Activated T-cell treated with anti-CD3 and anti-CD28 coated beads, Interleukin-2, amount 50 U/mL, for 72 hours (primary cell): ENCODE data around the gene RPA1. TPM values are rescaled to one million over a fixed set of nuclear protein-coding genes. Genes with fewer than 3 reads are reported as not detected.
A peak's percentile ranks its signal among the peaks of the same experiment; 100 is the strongest.
"Not testable (repeated sequence)": the region's sequence is repeated elsewhere in the genome, so short reads cannot be mapped to it uniquely, and the experiment has no call there.

Experiments
- ATAC-seq, 2 donors: fragments of 150-1000 bp; cut with Tn5 transposase; replicated peaks in 1 of 2; 2 replicates each; pipeline ENCODE4 v1.10.0; 2021; ENCODE audit warnings: moderate library complexity in 2 of 2, mild to moderate bottlenecking in 1 of 2
- DNase-seq, 2 donors: peaks; one replicate each; pipeline ENCODE4 v3.0.0; 2021 to 2022; ENCODE audit warnings: mixed read lengths in 1 of 2
- H3K27ac Mint-ChIP-seq: one replicate; pipeline ENCODE4 v1.8.0; 2022; ENCODE audit warnings: mild to moderate bottlenecking, moderate library complexity, mixed read lengths
- H3K27me3 Mint-ChIP-seq: one replicate; pipeline ENCODE4 v1.8.0; 2022; ENCODE audit warnings: low read depth, mixed read lengths
- H3K36me3 Mint-ChIP-seq, 2 donors: one replicate each; pipeline ENCODE4 v1.8.0; 2022; ENCODE audit warnings: mixed read lengths in 2 of 2, mild to moderate bottlenecking in 1 of 2; ENCODE audit not compliant: insufficient read depth in 2 of 2
- H3K4me1 Mint-ChIP-seq: one replicate; pipeline ENCODE4 v1.8.0; 2022; ENCODE audit warnings: low read depth, mixed read lengths
- H3K4me3 Mint-ChIP-seq, 2 donors: one replicate each; pipeline ENCODE4 v1.8.0; 2022; ENCODE audit warnings: mild to moderate bottlenecking in 2 of 2, mixed read lengths in 2 of 2, moderate library complexity in 2 of 2
- H3K9me3 Mint-ChIP-seq, 2 donors: one replicate each; pipeline ENCODE4 v1.8.0; 2022; ENCODE audit warnings: mixed read lengths in 2 of 2
- total RNA-seq, 2 donors: library from RNA; stranded (reverse); gene quantifications; one replicate each; pipeline ENCODE4 v1.2.3, GENCODE V29; 2022

RPA1 gene
- total RNA-seq, 2 donors from 2014 or later: 178 to 211 TPM

- peaks cover 8 to 37% of the 10 kb centered on the region in 2 donors for H3K36me3 Mint-ChIP-seq
- H3K27me3 Mint-ChIP-seq, DNase-seq: not testable (repeated sequence)
Observed at GRCh38 chr17:1895479-1895878, 65.7 kb downstream of the RPA1 start.

GRCh38 chr17:1896243-1897104, 66.7 kb downstream of the RPA1 start:
- peak in 1 of 2 donors; percentile 38 for ATAC-seq

More at GRCh38 chr17:1895479-1895878, 65.7 kb downstream of the RPA1 start:
- H3K4me3 Mint-ChIP-seq, H3K4me1 Mint-ChIP-seq, H3K9me3 Mint-ChIP-seq, ATAC-seq, H3K27ac Mint-ChIP-seq: not testable (repeated sequence)

GRCh38 chr17:1897105-1897656, 67.4 kb downstream of the RPA1 start:
- Mint-ChIP-seq H3K36me3 (peaks cover 2 to 24% of the 10 kb centered on the region in 2 donors), H3K4me3 (no peak overlapping the region), H3K4me1 (peaks cover 7% of the 10 kb centered on the region), H3K27ac (no peak overlapping the region), H3K9me3 (no peaks in the 10 kb centered on the region), H3K27me3 (no peaks in the 10 kb centered on the region)
- ATAC-seq: no peak
- no peak for DNase-seq

More at GRCh38 chr17:1896243-1897104, 66.7 kb downstream of the RPA1 start:
- Mint-ChIP-seq H3K27ac (no peak overlapping the region), H3K27me3 (no peaks in the 10 kb centered on the region), H3K36me3 (peaks cover 2 to 29% of the 10 kb centered on the region in 2 donors), H3K9me3 (no peaks in the 10 kb centered on the region), H3K4me1 (peaks cover 7% of the 10 kb centered on the region), H3K4me3 (no peak overlapping the region)
- no peak for DNase-seq

- no peaks in the 10 kb centered on the region for H3K27me3 Mint-ChIP-seq
- no peak overlapping the region for H3K4me3 Mint-ChIP-seq
- ATAC-seq (no peak), DNase-seq (no peak)
- no peak overlapping the region for H3K27ac Mint-ChIP-seq
- peaks cover 7% of the 10 kb centered on the region for H3K4me1 Mint-ChIP-seq
- no peaks in the 10 kb centered on the region for H3K9me3 Mint-ChIP-seq
- H3K36me3 Mint-ChIP-seq: peaks cover 2 to 15% of the 10 kb centered on the region in 2 donors
Observed at GRCh38 chr17:1898332-1898731, 68.5 kb downstream of the RPA1 start.

GRCh38 chr17:1898872-1899271, 69.1 kb downstream of the RPA1 start:
- Mint-ChIP-seq H3K4me1 (peaks cover 7% of the 10 kb centered on the region), H3K4me3 (no peak overlapping the region), H3K27me3 (no peaks in the 10 kb centered on the region), H3K27ac (no peak overlapping the region), H3K9me3 (no peaks in the 10 kb centered on the region), H3K36me3 (peaks cover 2 to 12% of the 10 kb centered on the region in 2 donors)
- DNase-seq (no peak), ATAC-seq (no peak)

- ATAC-seq (no peak), DNase-seq (no peak)
- H3K27ac Mint-ChIP-seq: no peak overlapping the region
- peaks cover 1% of the 10 kb centered on the region for H3K27me3 Mint-ChIP-seq
- no peaks in the 10 kb centered on the region for H3K9me3 Mint-ChIP-seq
- H3K4me1 Mint-ChIP-seq: peaks cover 6% of the 10 kb centered on the region
- peaks cover 2 to 7% of the 10 kb centered on the region in 2 donors for H3K36me3 Mint-ChIP-seq
- no peak overlapping the region for H3K4me3 Mint-ChIP-seq
Observed at GRCh38 chr17:1899403-1900000, 69.7 kb downstream of the RPA1 start.

GRCh38 chr17:1904273-1905182, 74.7 kb downstream of the RPA1 start:
- Mint-ChIP-seq H3K4me3 (no peak overlapping the region), H3K36me3 (no peaks in the 10 kb centered on the region), H3K27me3 (peaks cover 44% of the 10 kb centered on the region), H3K9me3 (no peaks in the 10 kb centered on the region), H3K4me1 (peaks cover 4% of the 10 kb centered on the region), H3K27ac (no peak overlapping the region)
- no peak for DNase-seq
- no peak for ATAC-seq

GRCh38 chr17:1905190-1905913, 75.5 kb downstream of the RPA1 start:
- Mint-ChIP-seq H3K36me3 (no peaks in the 10 kb centered on the region), H3K4me3 (no peak overlapping the region), H3K27ac (no peak overlapping the region), H3K27me3 (peaks cover 49% of the 10 kb centered on the region), H3K9me3 (no peaks in the 10 kb centered on the region), H3K4me1 (peaks cover 4% of the 10 kb centered on the region)
- ATAC-seq: no peak
- DNase-seq: no peak

GRCh38 chr17:1906662-1907101, 76.9 kb downstream of the RPA1 start:
- no peaks in the 10 kb centered on the region for H3K9me3 Mint-ChIP-seq
- DNase-seq (no peak), ATAC-seq (no peak)
- no peaks in the 10 kb centered on the region for H3K36me3 Mint-ChIP-seq
- H3K27ac Mint-ChIP-seq: no peak overlapping the region
- peaks cover 49% of the 10 kb centered on the region for H3K27me3 Mint-ChIP-seq
- peaks cover 4% of the 10 kb centered on the region for H3K4me1 Mint-ChIP-seq
- no peak overlapping the region for H3K4me3 Mint-ChIP-seq

GRCh38 chr17:1907216-1907631, 77.4 kb downstream of the RPA1 start:
- ATAC-seq (no peak), DNase-seq (no peak)
- Mint-ChIP-seq H3K4me1 (peaks cover 4% of the 10 kb centered on the region), H3K27ac (no peak overlapping the region), H3K27me3 (peaks cover 49% of the 10 kb centered on the region), H3K36me3 (no peaks in the 10 kb centered on the region), H3K9me3 (no peaks in the 10 kb centered on the region), H3K4me3 (no peak overlapping the region)

- Mint-ChIP-seq H3K4me1 (peaks cover 4% of the 10 kb centered on the region), H3K27me3 (peaks cover 49% of the 10 kb centered on the region), H3K27ac (no peak overlapping the region), H3K9me3 (no peaks in the 10 kb centered on the region), H3K4me3 (peak overlapping the region; percentile 57 to 64), H3K36me3 (no peaks in the 10 kb centered on the region)
- ATAC-seq (peak; percentile 43), DNase-seq (peak; percentile 7 to 10)
Observed at GRCh38 chr17:1907909-1908698, 78.3 kb downstream of the RPA1 start.
